ENCODE results near the gene LIPE.

Gene LIPE

DNA sequence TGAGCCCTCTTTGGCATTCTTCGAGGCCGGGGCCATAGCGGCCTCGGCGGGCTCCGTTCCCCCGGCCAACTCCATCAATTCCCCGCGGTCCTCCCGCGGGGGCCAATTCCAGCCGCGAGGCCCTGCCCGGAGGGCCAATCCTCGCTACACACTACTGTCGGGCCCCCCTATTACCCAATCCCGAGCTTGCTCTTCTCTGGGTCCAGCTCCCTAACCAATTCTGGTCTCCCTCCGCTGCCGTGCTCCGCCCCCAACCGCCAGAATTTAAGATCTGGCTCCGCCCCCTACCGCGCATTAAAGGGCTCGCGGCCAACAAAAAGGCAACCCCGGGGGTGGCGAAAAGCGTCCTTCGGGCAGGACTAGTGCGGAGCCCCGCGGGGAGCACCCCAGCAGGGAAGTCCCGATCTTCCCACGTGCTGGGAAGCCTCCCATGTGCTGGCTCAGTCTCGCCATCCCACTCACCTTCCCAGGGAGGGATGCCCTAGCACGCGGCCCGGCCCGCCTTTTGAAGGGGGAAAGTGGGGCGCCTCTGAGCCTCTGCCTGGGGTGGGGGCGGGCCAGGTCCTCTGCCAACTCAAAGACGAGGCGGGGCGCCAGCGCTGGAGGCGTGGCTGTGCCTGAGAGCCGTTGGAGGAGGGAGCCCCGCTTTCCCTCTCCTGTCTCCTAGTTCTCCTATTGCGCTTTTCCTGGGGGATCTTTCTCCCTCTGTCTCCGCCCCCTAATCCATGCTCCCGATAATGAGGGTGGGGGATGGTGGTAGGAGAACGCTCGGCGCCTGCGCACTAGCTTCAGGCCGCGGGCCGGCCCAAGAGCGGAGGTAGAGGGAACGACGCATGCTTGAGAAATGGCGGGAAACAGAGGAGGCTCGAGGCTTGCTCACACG lies 3.5 kb downstream of the LIPE start:
- peak; percentile 59 for DNase-seq (ENCODE audit: low read depth)
- H3K4me3 ChIP-seq (ENCODE audit: control insufficient read depth, low read depth, low read length): peak overlapping the region; percentile 56
- TF ChIP-seq, protein P1, sequence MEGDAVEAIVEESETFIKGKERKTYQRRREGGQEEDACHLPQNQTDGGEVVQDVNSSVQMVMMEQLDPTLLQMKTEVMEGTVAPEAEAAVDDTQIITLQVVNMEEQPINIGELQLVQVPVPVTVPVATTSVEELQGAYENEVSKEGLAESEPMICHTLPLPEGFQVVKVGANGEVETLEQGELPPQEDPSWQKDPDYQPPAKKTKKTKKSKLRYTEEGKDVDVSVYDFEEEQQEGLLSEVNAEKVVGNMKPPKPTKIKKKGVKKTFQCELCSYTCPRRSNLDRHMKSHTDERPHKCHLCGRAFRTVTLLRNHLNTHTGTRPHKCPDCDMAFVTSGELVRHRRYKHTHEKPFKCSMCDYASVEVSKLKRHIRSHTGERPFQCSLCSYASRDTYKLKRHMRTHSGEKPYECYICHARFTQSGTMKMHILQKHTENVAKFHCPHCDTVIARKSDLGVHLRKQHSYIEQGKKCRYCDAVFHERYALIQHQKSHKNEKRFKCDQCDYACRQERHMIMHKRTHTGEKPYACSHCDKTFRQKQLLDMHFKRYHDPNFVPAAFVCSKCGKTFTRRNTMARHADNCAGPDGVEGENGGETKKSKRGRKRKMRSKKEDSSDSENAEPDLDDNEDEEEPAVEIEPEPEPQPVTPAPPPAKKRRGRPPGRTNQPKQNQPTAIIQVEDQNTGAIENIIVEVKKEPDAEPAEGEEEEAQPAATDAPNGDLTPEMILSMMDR (IDR thresholded peaks at IDR 0.05; ENCODE audit: control insufficient read depth, insufficient read depth, low read depth, low read length, missing control alignments): no peak

DNA sequence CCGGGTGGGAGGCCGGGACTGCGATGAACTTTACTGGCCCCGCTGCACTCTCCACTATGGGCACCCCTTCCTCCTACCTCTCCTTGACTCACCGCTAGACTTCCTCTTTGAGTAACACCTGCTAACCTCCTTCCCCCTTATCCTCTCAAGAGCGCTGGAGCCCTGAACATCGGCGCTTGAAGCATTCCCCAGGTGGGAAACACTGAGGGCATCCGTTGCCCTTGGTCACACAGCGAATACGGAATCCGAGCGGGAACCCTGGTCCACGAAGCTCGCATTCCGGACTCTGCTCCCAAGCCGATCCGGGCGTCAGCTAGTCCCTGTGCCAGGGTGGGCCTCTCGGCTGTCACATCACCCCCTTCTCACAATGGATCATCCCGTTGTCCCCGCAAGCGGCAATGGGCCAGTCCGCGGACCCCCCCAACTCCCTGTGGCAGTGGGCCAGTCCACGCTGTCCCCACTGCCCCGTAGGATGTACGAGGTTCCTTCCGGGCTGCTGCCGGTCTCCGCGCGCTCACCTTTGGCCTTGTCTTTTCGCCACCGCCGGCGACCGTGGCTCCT lies 4.2 kb downstream of the LIPE start:
- TF ChIP-seq, protein P1 (IDR thresholded peaks at IDR 0.05; ENCODE audit: control insufficient read depth, insufficient read depth, low read depth, low read length, missing control alignments): no peak
- peak overlapping the region; percentile 56 for H3K4me3 ChIP-seq (ENCODE audit: control insufficient read depth, low read depth, low read length)
- DNase-seq (ENCODE audit: low read depth): no peak

DNA sequence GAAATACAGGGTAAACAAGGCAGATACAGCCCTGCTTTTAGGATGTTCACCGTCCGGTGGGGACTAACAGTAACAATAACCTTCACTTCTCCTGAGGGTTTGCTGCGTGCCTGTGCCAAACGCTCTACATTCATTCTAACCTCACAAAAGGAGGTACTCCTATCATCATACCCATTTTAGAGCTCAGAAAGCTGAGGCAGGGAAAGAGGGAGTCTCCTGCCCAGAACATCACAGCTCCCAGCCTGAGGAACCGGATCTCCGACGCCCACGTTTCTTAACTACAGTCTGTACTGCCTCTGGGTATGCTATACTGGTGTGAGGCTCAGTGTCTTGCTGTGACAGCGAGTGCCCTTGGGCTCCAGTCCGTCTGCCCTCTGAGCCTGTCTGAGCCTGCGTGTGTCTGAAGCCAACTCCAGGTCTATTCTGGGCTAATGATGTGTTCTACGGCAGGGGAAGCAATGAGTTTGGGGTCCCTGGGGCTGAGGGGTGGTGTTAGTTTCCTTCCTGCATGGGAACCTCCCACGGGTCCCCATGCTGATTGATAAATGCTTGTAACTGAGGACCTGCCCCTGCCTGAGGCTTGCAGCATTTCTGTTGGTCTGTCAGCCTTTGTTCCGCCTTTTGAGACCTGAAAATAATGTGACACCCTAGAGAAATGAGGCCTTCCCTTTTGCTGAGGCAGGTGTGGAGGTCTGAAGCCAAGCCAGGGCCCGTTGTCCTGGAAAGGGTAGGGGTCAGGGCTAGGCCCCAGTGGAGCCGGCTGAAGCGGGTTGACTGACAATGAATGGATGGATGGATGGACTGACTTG lies 4.9 kb downstream of the LIPE start:
- H3K4me3 ChIP-seq (ENCODE audit: control insufficient read depth, low read depth, low read length): peak overlapping the region; percentile 56
- TF ChIP-seq, protein P1 (IDR thresholded peaks at IDR 0.05; ENCODE audit: control insufficient read depth, insufficient read depth, low read depth, low read length, missing control alignments): no peak
- no peak for DNase-seq (ENCODE audit: low read depth)

DNA sequence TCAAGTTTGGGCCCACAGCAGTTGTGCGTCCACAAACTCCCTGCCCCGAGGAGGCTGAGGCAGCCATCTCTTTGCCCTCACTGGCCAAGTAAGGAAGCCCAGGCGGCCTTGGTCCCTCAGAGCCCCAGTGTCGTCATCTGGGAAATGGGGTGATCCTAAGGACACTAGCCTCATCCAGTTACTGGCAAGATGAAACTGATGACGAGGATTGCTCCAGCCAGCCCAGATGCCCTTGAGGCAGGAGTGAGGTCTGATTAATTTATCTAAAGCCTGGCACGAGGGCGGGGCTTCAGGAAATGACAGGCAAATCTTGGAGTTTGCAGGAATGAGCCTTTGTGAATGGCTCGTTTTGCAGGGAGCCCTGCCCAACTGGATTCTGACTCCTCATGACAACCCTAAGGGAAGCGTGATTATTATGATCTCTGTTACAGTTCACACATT lies 5.6 kb downstream of the LIPE start:
- H3K4me3 ChIP-seq (ENCODE audit: control insufficient read depth, low read depth, low read length): no peak overlapping the region
- TF ChIP-seq, protein P1 (IDR thresholded peaks at IDR 0.05; ENCODE audit: control insufficient read depth, insufficient read depth, low read depth, low read length, missing control alignments): no peak
- no peak for DNase-seq (ENCODE audit: low read depth)

DNA sequence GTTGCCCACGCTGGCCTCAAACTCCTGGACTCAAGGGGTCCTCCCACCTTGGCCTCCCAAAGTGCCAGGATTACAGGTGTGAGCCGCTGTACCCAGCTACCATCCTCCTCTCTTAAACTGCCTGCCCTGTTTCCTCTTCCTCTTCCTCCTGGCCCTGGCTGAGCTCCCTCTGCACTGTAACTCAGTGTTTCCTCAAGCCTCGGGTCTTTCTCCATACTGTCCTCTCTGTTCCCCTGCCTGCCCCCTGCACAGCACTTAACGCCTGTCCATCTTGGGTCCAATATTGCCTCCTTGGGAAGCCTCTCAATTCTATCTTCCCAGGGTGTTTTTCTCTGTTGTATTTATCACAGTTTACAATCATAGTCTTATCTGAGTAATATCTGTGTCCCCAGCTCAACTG lies 6.1 kb downstream of the LIPE start:
- TF ChIP-seq, protein P1 (IDR thresholded peaks at IDR 0.05; ENCODE audit: control insufficient read depth, insufficient read depth, low read depth, low read length, missing control alignments): no peak
- H3K4me3 ChIP-seq (ENCODE audit: control insufficient read depth, low read depth, low read length): no peak overlapping the region
- no peak for DNase-seq (ENCODE audit: low read depth)

DNA sequence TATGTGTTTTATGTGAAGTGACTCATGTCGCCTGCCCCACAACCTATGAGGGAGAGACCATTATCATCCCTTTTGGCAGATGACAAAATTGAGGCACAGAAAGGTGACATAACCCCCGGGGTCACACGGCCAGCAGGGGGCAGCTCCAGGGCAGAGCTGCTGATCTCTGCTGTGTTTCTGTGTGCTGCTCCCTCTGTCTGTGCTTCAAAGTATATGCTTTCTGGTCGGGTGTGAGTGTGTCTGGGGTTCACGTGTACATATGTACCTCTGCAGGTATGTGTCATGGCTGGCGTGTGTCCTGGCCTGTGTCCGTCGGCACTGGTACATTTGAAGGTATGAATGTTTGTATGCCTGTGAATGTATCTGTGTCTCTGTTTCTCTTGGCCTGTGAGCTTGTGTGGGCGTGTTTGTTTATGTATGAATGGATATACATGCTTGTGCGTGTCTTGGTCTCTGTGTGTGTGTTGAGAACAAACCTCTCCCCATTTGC lies 7.1 kb downstream of the LIPE start:
- H3K4me3 ChIP-seq (ENCODE audit: control insufficient read depth, low read depth, low read length): no peak overlapping the region

More for the DNA sequence above, 7.1 kb downstream of the LIPE start:
- DNase-seq (ENCODE audit: low read depth): no peak
- TF ChIP-seq, protein P1 (IDR thresholded peaks at IDR 0.05; ENCODE audit: control insufficient read depth, insufficient read depth, low read depth, low read length, missing control alignments): peak; percentile 65

All from AG09309 (cell line).